ENCODE measurements around the gene THEM4. TPM values are rescaled to one million over a fixed set of nuclear protein-coding genes. Genes with fewer than 3 reads are reported as not detected.

THEM4 gene
- total RNA-seq, 1 donor from 2014 or later, result 15.0 TPM

GRCh38 chr1:151846686-151847237 is 62.5 kb downstream of the THEM4 start:
- H3K9me3 ChIP-seq, result no peaks in the 10 kb centered on the region
- H3K36me3 ChIP-seq, result no peaks in the 10 kb centered on the region
- DNase-seq, result no peak
- no peaks in the 10 kb centered on the region for H3K27me3 ChIP-seq (ENCODE audit: low read depth)
- H3K4me3 ChIP-seq, result no peak overlapping the region
- no peak for TF ChIP-seq CTCF (IDR thresholded peaks at IDR 0.05)
- intact Hi-C loops (cut with DNase I), result no loop called here
- no peak for ATAC-seq
- H3K27ac ChIP-seq, result no peak overlapping the region
- peaks cover 19% of the 10 kb centered on the region for H3K4me1 ChIP-seq

- no peak for TF ChIP-seq CTCF (IDR thresholded peaks at IDR 0.05)
- no peak for ATAC-seq
- Histone ChIP-seq H3K36me3 (no peaks in the 10 kb centered on the region), H3K9me3 (no peaks in the 10 kb centered on the region), H3K27ac (no peak overlapping the region), H3K4me1 (peaks cover 19% of the 10 kb centered on the region), H3K27me3 (ENCODE audit: low read depth) (no peaks in the 10 kb centered on the region), H3K4me3 (no peak overlapping the region)
- no peak for DNase-seq
- intact Hi-C loops (cut with DNase I), result no loop called here
Observed at GRCh38 chr1:151846062-151846568, 63.2 kb downstream of the THEM4 start.

GRCh38 chr1:151843398-151843797 is 65.9 kb downstream of the THEM4 start:
- Histone ChIP-seq H3K4me1 (peaks cover 22% of the 10 kb centered on the region), H3K4me3 (no peak overlapping the region), H3K27ac (no peak overlapping the region), H3K36me3 (no peaks in the 10 kb centered on the region), H3K27me3 (ENCODE audit: low read depth) (peaks cover 16% of the 10 kb centered on the region), H3K9me3 (no peaks in the 10 kb centered on the region)
- ATAC-seq (no peak), DNase-seq (no peak)
- intact Hi-C loops (cut with DNase I), result no loop called here
- TF ChIP-seq CTCF (IDR thresholded peaks at IDR 0.05), result no peak

- no peak overlapping the region for H3K27ac ChIP-seq
- DNase-seq (no peak), ATAC-seq (no peak)
- H3K4me3 ChIP-seq, result no peak overlapping the region
- peaks cover 27% of the 10 kb centered on the region for H3K27me3 ChIP-seq (ENCODE audit: low read depth)
- H3K9me3 ChIP-seq, result no peaks in the 10 kb centered on the region
- peaks cover 27% of the 10 kb centered on the region for H3K4me1 ChIP-seq
- intact Hi-C loops (cut with DNase I), result no loop called here
- no peak for TF ChIP-seq CTCF (IDR thresholded peaks at IDR 0.05)
- H3K36me3 ChIP-seq, result no peaks in the 10 kb centered on the region
Observed at GRCh38 chr1:151841141-151841540, 68.2 kb downstream of the THEM4 start.

GRCh38 chr1:151840421-151840820 is 68.9 kb downstream of the THEM4 start:
- ATAC-seq (no peak), DNase-seq (no peak)
- H3K9me3 ChIP-seq, result no peaks in the 10 kb centered on the region
- H3K4me3 ChIP-seq, result peak overlapping the region; percentile 52
- intact Hi-C loops (cut with DNase I), result no loop called here
- H3K4me1 ChIP-seq, result peaks cover 27% of the 10 kb centered on the region
- peak overlapping the region; percentile 63 for H3K27ac ChIP-seq
- H3K36me3 ChIP-seq, result no peaks in the 10 kb centered on the region
- TF ChIP-seq CTCF (IDR thresholded peaks at IDR 0.05), result no peak
- H3K27me3 ChIP-seq (ENCODE audit: low read depth), result peaks cover 27% of the 10 kb centered on the region
